ENCODE measurements around the gene MS4A6A.

- TF ChIP-seq CTCF (IDR thresholded peaks at IDR 0.05; ENCODE audit: low read length) (no peak), EZH2phosphoT487 (IDR thresholded peaks at IDR 0.05; ENCODE audit: low read length) (no peak)
Observed at GRCh38 chr11:60211206-60211605, 28.3 kb upstream of the MS4A6A start.

Data from MM.1S (cell line).